SH-SY5Y (cell line): ENCODE measurements around the gene ATXN7L3.

Experiments used
- GATA2 ChIP-seq: IDR thresholded peaks from 2 replicates; pipeline ENCODE4 v1.6.1; 2011; ENCODE audit warnings: mild to moderate bottlenecking, low read depth, low read length
- GATA3 ChIP-seq: IDR thresholded peaks from 2 replicates; pipeline ENCODE4 v1.6.1; 2011; ENCODE audit warnings: low read depth, mild to moderate bottlenecking, low read length, moderate library complexity

- peak; percentile 53; the same call in 1 of the 2 replicates for TF ChIP-seq GATA2
- no peak; the same call in 1 of the 2 replicates for TF ChIP-seq GATA3
Observed at GRCh38 chr17:44146375-44147346, 53.0 kb downstream of the ATXN7L3 start.
